Measurements from ENCODE around the gene ASB13. TPM values are rescaled to one million over a fixed set of nuclear protein-coding genes. Genes with fewer than 3 reads are reported as not detected.
A peak's percentile ranks its signal among the peaks of the same experiment; 100 is the strongest.

The ASB13 gene
- total RNA-seq, 1 donor from 2014 or later = 23.0 TPM

DNA sequence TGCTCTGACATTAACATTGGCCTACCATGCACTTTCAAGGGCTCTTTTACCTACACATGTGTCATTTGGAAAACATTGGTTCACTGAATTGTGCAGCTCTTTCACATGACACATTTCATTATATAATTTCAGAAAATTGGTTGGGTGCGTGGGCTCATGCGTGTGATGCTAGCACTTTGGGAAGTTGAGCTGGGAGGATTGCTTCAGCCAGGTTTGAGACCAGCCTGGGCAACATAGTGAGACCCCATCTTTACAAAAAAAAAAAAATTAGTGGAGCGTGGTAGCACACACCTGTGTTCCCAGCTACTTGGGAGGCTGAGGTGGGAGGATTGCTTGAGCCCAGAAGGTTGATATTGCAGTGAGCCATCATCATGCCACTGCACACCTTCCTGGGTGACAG, 22.2 kb upstream of the ASB13 start:
- no peak for ATAC-seq
- intact Hi-C loops (cut with DNase I) = no loop called here

DNA sequence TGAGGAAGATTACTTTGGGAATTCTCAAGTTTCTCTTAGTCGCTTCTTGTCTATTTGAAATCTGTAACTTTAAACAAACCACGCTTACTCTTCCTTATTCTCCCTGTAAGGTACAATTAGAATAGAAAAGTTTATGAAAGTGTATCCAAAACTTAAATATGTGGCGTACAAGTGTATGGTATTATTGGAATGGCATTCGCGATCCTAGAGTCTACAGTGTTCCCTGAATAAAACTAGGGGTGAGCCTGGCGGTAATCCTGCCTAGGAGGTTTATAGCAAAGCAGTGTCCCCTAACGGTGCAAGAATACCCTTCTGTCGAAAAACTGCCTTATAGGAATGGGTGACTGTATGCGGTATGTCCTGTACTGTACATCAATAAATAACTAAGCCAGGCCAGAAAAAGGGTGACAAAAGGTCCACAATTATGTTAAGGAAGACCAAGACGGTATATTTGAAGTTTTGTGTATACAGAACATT, 19.4 kb upstream of the ASB13 start:
- DNase-seq = no peak
- intact Hi-C loops (cut with DNase I) = no loop called here

More for the DNA sequence above, 22.2 kb upstream of the ASB13 start:
- Histone ChIP-seq H3K27me3 (no peaks in the 10 kb centered on the region), H3K36me3 (no peaks in the 10 kb centered on the region), H3K4me1 (peaks cover 30% of the 10 kb centered on the region), H3K27ac (no peak overlapping the region), H3K4me3 (no peak overlapping the region), H3K9me3 (no peaks in the 10 kb centered on the region)
- TF ChIP-seq, protein P1, sequence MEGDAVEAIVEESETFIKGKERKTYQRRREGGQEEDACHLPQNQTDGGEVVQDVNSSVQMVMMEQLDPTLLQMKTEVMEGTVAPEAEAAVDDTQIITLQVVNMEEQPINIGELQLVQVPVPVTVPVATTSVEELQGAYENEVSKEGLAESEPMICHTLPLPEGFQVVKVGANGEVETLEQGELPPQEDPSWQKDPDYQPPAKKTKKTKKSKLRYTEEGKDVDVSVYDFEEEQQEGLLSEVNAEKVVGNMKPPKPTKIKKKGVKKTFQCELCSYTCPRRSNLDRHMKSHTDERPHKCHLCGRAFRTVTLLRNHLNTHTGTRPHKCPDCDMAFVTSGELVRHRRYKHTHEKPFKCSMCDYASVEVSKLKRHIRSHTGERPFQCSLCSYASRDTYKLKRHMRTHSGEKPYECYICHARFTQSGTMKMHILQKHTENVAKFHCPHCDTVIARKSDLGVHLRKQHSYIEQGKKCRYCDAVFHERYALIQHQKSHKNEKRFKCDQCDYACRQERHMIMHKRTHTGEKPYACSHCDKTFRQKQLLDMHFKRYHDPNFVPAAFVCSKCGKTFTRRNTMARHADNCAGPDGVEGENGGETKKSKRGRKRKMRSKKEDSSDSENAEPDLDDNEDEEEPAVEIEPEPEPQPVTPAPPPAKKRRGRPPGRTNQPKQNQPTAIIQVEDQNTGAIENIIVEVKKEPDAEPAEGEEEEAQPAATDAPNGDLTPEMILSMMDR (IDR thresholded peaks at IDR 0.05) = no peak
- no peak for DNase-seq

DNA sequence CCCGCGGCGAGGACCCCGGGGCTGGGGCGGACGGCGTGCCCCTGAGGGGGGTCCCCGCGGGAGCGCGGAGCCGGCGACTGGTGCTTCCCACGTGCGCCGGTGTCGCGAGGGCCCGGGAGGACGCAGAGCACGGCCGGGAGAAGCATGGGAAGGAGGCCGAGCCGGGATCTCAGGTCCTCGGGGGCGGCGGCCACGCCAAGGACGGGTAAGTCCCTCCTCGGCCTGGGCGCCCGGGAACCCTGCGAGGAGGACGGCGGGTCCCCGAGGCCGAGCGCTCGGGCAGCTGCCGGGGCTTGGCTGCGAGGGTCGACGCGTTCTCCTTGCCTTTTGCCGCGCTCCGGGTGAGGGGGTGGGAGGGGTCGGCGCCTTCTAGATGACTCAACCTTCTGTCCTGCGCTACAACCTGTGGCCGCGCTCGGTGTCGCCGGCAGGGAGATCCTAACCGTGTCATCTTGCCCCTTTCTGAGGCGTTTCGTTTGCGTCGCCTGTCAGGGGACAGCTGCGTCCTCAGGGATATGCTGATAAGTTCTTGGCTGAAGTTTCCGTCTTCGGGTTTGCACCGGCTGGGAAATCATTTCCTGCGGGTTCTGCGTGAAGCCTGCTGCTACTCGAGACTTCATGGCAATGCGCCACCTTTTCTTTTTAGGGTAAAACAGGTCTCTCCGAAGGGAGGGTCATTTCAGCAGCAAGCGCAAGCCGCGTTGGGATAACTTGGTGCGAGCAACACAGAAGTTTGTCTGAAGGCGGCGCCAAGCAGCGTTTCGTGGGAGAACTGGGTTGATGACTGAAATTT, 18.8 kb upstream of the ASB13 start:
- Histone ChIP-seq H3K4me3 (peak overlapping the region; percentile 90), H3K4me1 (peaks cover 17% of the 10 kb centered on the region), H3K27ac (peak overlapping the region; percentile 90), H3K36me3 (no peaks in the 10 kb centered on the region), H3K9me3 (no peaks in the 10 kb centered on the region), H3K27me3 (no peaks in the 10 kb centered on the region)
- TF ChIP-seq, protein P1 (IDR thresholded peaks at IDR 0.05) = peak; percentile 56
- ATAC-seq (peak; percentile 58), DNase-seq (peak; percentile 84)
- intact Hi-C loops (cut with DNase I) = no loop called here

More for the DNA sequence above, 19.4 kb upstream of the ASB13 start:
- H3K9me3 ChIP-seq = no peaks in the 10 kb centered on the region
- H3K36me3 ChIP-seq = no peaks in the 10 kb centered on the region
- H3K27me3 ChIP-seq = no peaks in the 10 kb centered on the region
- H3K4me1 ChIP-seq = peaks cover 17% of the 10 kb centered on the region
- TF ChIP-seq, protein P1 (IDR thresholded peaks at IDR 0.05) = no peak
- H3K27ac ChIP-seq = peak overlapping the region; percentile 90
- peak overlapping the region; percentile 90 for H3K4me3 ChIP-seq
- ATAC-seq = no peak

DNA sequence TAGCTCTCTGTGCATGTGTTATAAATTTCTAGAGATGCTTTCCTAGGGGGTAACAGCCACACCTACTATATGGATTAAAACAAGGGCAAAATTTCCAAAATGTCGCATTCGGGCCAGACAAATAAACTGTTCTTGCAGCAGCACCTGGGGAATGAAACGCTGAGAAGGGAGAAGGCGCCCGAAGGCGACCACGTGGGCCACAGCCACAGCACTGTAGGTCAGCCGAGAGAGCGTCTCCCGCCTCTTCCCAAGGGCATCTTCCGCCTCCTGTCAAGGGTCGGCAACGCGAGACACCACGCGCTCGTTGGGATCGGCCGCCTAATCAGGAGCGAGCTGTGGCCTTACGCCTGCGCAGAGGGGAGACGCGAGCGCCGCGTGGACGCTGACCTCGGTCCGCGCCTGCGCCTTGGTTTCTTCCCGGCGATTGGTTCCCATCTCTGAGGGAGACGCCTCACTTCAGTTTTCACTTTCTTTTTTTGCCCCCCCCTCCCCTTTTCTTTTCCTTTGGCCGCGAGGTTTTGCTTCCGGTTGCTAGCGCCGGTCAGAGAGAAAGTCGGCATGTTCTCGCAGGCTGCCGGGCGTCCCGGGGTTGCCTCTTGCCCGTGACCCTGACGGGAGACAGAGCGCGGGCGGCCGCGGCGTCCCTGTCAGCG, 18.0 kb upstream of the ASB13 start, which contains the start of gene TASOR2:
Gene TASOR2 (plus strand): TSS at position 521 of the 653 bp plus-strand sequence. CDS start 35,805 bp downstream, outside the sequence.
- peaks cover 17% of the 10 kb centered on the region for H3K4me1 ChIP-seq
- peak; percentile 98 for ATAC-seq
- no peaks in the 10 kb centered on the region for H3K27me3 ChIP-seq
- H3K9me3 ChIP-seq = no peaks in the 10 kb centered on the region
- intact Hi-C loops (cut with DNase I) = no loop called here
- H3K27ac ChIP-seq = peak within 1 kb of the TSS; percentile 90
- H3K4me3 ChIP-seq = peak within 1 kb of the TSS; percentile 90
- DNase-seq = peak; percentile 99
- TF ChIP-seq, protein P1 (IDR thresholded peaks at IDR 0.05) = no peak
- H3K36me3 ChIP-seq = no peaks in the 10 kb centered on the region

DNA sequence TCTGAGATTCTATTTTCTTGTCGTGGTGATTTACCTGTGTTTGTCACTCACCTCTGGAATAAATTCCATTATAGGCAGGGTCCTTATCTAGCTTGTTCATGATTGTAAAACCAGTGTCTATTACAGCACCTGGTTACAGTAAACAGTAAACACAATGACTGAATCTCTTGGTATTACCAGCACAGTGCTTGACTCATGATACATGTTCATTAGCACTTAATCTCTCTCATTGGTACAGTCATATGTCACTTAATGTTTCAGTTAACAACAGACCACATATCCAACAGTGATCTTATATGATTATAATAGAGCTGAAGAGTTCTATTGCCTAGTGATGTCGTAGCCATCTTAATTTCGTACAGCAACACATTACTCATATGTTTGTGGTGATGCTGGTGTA, 16.7 kb upstream of the ASB13 start:
- Histone ChIP-seq H3K27me3 (peaks cover under 1% of the 10 kb centered on the region), H3K9me3 (no peaks in the 10 kb centered on the region), H3K4me3 (no peak overlapping the region), H3K27ac (no peak overlapping the region), H3K36me3 (no peaks in the 10 kb centered on the region), H3K4me1 (peaks cover 17% of the 10 kb centered on the region)
- TF ChIP-seq, protein P1 (IDR thresholded peaks at IDR 0.05) = no peak
- DNase-seq (no peak), ATAC-seq (no peak)
- intact Hi-C loops (cut with DNase I) = no loop called here
